Stimulated activated CD4-positive, alpha-beta T cell treated with anti-CD3 and anti-CD28 coated beads, Interleukin-4, amount 100 ng/mL, for 1 hour (primary cell): ENCODE results near the gene PLD1.
"Not testable (repeated sequence)": the region's sequence is repeated elsewhere in the genome, so short reads cannot be mapped to it uniquely, and the experiment has no call there.

Experiments used
- DNase-seq: peaks from one replicate; pipeline ENCODE4 v3.0.0-alpha.2; 2020

PLD1 gene

GRCh38 chr3:171835613-171836012 is 25.3 kb upstream of the PLD1 start:
- no peak for DNase-seq

DNA sequence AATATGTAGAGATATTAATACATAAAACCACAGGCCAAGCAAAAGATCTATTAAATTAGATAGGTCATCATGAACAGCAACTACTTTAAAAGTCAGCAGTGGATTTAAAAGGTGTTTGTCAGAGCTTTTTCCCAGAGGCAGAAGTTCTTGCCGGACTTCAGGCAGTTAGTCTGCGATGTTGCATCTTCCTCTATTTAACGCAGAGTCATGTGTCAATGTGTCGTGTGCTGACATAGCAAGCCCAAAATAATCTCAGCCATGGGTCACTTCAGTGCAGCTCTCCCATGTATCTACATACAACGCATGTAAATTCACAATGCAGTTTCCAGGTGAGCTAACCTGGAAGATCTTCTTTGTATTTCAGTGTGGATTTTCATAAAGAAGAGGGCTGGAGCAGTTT is 24.8 kb upstream of the PLD1 start:
- no peak for DNase-seq

- no peak for DNase-seq
These were observed 24.1 kb upstream of the PLD1 start for GRCh38 chr3:171834461-171834801.

DNA sequence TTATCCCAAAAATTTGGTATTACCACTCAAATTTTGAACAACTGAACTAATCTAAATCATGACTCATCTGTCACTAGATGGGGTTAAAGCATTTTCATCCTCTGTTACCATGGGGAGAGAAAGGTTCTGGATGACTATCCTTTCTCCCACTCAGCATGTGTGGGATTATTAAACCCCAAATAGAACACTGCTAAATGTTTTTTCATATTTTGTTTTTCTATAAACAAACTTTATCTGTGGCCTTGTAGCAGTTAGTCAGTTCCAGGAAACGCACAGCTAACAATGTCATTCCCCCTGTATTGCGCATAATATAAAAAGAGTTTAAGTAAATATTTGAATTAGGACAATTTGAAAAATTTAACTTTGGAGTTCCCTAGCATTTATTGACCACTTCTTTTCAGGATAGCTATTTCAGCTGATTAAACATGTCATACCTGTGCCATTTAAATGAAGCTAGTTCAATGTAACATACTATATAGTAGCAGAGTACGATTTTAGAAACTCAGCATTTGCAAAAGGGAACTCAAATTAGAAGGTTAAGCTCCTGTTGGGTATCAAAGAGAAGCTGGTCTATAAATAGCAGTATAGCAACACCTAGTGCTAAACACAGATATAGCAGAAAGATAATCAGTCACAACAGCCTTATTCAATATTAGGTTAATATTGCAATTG is 23.6 kb upstream of the PLD1 start:
- no peak for DNase-seq

- no peak for DNase-seq
These were observed 22.7 kb upstream of the PLD1 start for GRCh38 chr3:171832989-171833388.

- no peak for DNase-seq
These were observed 21.7 kb upstream of the PLD1 start for GRCh38 chr3:171831936-171832335.

DNA sequence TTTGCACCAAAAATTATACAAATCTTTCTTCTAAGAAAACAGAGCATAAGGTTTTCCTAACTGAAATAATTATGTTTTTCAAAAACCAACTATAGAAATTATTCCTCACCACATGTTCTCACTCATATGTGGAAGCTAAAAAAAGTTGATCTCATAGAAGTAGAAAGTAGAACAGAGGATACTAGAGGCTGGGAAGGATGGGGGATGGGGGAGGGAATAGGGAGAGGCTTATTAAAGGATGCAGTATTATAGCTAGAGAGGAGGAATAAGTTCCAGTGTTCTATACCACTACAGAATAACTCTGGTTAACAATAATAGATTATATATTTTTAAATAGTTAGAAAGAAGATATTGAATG is 20.2 kb upstream of the PLD1 start:
- no peak for DNase-seq

DNA sequence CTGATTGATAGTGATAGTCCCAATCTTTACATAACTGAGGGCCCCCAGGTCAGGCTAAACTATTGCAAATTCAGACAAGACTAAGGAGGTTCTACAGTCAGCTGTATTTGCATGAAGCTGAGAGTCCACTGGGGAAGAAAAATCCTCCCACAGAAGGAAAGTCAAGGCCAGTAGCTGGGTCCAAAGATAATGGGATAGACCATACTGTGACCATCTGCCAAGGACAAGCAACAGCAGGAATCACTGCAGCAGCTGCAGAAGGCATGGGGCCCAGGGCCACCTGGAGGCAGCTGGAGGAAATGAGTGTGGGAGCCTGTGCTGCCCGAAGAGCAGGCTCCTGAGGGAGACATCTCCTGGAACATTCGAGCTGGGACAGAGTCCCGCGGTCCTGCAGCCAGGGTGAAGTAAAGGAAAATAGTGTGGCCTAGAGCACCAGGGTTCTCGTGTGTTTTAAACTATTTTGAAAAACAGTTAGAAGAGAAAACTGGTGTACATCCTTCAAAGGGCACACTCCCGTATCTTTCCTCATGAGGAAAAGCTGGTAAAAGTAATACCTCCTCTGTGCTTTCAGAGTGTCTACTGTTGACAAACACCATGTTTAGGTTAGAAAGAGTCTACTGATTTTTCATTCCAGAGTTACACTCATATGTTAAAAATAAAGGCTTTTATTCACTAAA is 19.7 kb upstream of the PLD1 start:
- no peak for DNase-seq

DNA sequence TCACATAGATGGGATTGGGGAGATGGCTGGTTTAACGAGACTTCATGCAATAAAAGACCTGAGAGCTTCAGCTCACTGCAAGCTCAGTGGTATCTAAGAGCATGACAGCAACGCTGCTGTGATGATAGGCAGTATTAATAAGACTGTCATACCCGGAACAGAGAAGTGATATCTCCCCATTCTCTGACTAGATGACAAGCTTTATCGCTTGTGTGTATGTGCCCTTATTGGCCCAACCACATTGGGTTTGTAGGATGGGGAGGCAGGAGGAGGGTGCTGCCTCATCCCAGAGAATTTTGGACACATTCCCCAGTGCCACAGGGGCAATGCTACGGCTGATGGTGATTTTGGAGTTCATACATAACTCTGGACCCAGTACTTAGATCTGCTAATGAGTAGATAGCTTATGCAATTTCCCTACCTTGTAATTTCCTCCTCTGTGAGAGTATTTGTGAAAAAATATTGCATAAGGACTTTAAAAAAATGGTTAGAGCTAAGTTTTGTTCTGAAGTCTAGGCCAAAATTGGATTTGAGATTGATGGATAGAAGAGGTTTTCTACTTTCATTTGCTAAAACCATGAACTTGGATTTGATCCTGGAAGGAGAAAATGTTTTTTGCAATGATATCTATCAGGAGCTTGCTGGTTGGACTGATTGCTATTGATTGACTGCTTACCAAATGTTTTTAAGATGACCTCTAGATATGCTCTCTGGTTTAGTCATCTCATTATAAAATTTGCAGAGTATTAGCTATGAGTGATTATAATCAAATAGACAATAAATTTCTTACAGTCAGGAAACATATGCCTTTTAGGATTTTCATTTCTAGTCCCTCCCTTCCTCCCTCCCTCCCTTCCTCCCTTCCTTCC is 18.9 kb upstream of the PLD1 start:
- DNase-seq: no peak

DNA sequence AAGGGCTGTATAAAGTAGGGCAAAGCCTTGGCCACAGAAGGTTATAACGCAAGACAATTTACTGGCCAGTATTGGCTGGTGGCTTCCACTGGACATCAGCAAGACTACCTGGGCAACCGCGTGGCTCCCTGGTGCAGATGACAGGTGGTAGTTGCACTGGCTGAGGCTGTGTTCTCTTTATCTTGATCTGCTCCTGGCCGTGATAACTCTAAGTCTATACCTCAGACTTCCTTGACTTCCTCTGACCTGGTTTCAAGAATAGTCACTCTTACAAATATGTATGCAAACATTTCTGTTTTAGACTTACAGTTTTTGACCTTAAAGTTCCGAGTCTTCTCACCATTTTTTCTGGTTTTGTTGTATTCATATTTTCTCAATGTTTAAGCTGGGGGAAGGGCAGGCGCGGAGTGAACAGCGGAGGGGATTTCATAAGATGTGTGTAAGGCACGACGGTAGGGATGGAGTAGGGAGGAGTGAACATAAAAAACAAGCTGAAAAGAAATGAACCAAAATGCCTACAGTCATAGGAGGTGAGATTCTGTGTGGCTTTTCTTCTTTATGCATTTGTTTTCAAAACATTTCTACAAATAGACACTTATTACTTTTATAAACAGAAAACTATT is 17.7 kb upstream of the PLD1 start:
- DNase-seq: no peak

DNA sequence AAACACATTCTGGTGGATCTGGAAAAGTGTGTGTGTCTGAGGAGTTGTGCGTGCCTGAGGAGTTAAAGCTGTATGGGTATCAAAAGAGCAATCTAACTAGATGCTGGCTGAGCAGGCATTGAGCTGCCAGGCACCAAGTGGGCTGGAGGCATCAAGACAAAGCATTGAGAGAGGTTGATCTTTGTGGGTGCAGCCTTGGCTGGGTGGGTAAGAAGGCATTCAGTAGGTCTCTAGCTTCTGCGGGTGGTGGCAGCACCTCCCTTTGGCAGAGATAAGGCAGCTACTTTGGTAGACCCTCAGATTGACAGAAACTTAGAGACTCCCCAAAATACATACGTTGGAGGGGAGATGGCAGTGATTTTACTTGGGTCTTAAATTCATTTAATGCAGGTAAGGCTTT is 17.1 kb upstream of the PLD1 start:
- no peak for DNase-seq

GRCh38 chr3:171825222-171825828 is 15.0 kb upstream of the PLD1 start:
- no peak for DNase-seq

GRCh38 chr3:171824824-171825221 is 14.5 kb upstream of the PLD1 start:
- DNase-seq: no peak

GRCh38 chr3:171824116-171824515 is 13.8 kb upstream of the PLD1 start:
- DNase-seq: no peak

- DNase-seq: no peak
These were observed 12.3 kb upstream of the PLD1 start for GRCh38 chr3:171822431-171823106.

DNA sequence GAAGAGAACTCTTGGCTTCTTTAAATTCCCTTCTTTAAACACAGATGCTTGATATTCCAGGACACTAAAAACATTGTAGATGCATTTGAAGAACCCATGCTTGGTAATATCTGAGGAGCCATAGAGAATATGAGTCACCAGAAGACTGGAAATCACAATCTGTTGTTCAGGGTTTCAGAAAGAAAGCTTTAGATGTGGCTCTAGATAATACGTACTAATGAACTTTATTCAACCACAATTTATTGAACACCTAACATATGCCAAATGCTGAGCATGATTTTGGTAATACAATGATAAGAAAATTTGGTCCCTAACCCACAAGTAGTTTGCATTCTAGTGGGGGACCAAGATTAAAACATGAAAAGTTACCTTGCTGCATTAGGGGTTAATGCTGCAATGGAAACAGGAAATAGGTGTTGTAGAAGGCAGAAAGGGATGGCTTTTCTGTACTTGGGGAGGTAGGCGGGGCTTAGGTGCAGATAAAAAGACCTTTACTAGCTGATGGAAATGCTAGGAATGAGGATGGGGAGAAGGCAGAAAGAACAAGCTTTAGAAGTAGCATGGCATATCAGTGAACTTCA is 11.6 kb upstream of the PLD1 start:
- no peak for DNase-seq

DNA sequence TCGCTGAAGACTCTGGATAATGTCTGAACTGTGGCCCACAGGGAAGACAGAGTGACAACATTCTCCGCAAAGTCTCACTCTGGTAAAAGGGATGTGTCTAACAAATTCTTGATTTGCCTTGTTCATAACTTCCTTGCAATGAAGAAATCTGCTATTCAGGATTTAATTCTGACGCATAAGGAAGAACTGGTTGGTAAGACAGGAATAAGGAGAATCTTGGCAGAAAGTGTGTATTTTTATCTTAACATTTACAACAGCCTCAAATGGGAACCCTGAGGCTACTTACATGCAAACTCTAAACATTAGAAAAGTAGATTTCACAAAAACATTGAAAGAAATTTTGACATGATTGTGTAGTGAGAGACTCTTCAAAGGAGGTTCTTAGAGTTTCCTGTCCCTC is 10.8 kb upstream of the PLD1 start:
- no peak for DNase-seq

DNA sequence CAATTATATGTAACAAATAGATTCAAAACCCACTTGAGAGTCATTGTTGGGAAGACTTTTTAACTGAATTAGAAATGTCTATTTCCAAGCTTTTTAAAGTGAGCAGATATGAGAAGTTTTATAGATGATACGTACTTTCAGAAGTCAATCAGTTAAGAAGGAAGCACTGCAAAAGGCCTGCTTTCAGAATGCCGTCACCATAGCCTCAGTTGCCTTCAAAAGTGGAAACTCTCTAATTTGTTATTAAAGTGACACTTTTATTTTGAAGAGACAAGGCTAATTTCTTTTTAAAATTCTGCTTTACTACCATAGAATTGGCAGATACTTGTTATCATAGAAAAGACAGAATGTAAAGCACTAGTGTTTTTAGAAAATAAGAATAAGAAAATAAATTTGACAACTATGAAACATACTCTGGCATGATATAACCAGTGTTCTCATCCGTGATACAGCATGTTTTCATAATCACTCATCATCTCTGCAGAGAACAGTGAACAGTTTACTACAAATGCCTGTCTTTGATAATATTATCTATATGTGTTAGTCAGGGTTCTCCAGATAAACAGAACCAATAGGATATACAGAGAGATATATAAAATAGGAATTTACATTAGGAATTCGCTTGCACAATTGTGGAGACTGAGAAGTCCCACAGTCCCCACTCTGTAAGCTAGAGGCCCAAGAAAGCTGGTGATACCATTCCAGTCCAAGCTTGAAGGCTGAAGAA is 7.0 kb upstream of the PLD1 start:
- DNase-seq: no peak

- no peak for DNase-seq
These were observed 5.8 kb upstream of the PLD1 start for GRCh38 chr3:171815973-171816595.

GRCh38 chr3:171814662-171815061 is 4.4 kb upstream of the PLD1 start:
- not testable (repeated sequence) for DNase-seq

DNA sequence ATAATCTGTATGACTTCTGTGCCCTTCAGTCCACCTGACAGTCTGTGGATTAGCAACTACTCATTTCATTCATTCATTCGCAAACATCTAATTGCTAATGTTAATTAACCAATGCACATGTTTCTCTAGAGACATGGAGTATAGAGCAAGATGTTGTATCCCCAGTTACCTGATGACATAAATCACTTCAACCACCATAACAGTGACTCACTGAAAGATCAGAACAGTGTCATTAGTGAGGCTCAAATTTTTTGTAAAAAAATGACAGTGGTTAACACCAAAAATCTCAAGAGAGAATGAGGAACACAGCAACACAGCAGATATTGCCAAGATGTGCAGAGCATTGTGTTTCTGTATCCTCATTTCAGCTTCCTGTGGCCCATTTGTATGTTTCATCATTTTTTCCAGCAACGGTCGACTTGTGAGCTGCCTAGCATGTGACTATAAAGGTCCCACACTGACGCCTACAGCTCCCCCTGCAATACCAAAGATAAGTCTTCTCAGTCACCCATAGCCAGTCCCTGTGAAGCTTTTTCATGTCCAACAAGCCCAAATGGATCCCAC is 3.7 kb upstream of the PLD1 start:
- no peak for DNase-seq
